Smooth muscle cell (in vitro differentiated cells): ENCODE data around the gene RNF126. TPM values are rescaled to one million over a fixed set of nuclear protein-coding genes. Genes with fewer than 3 reads are reported as not detected.

Source experiments
- DNase-seq: peaks from one replicate; lab custom pipeline; 2025; ENCODE audit not compliant: unreplicated experiment; lab: John Stamatoyannopoulos, UW
- H2AFZ ChIP-seq: fragments of 200-600 bp; sonication (generic); 2 replicates; pipeline ENCODE4 v1.6.0; 2016; ENCODE audit warnings: antibody characterized with exemption, low read depth, mild to moderate bottlenecking
- H3F3A ChIP-seq: fragments of 200-600 bp; sonication (generic); 2 replicates; pipeline ENCODE4 v1.6.0; 2017; ENCODE audit warnings: antibody characterized with exemption, low read depth
- H3K27ac ChIP-seq: fragments of 200-600 bp; sonication (generic); 2 replicates; pipeline ENCODE4 v1.5.1; 2016; ENCODE audit warnings: low read depth, mild to moderate bottlenecking
- H3K27me3 ChIP-seq: fragments of 200-600 bp; sonication (generic); 2 replicates; pipeline ENCODE4 v1.6.1; 2016; ENCODE audit warnings: low read depth, mild to moderate bottlenecking
- H3K36me3 ChIP-seq: fragments of 200-600 bp; sonication (generic); 2 replicates; pipeline ENCODE4 v1.5.1; 2016; ENCODE audit warnings: low read depth
- H3K4me1 ChIP-seq: fragments of 200-600 bp; sonication (generic); 2 replicates; pipeline ENCODE4 v1.5.1; 2016; ENCODE audit warnings: low read depth
- H3K4me2 ChIP-seq: fragments of 200-600 bp; sonication (generic); 2 replicates; pipeline ENCODE4 v1.6.0; 2016; ENCODE audit warnings: mild to moderate bottlenecking
- H3K4me3 ChIP-seq: fragments of 200-600 bp; sonication (generic); 2 replicates; pipeline ENCODE4 v1.5.1; 2016; ENCODE audit warnings: mild to moderate bottlenecking
- H3K79me2 ChIP-seq: fragments of 200-600 bp; sonication (generic); 2 replicates; pipeline ENCODE4 v1.6.0; 2016; ENCODE audit warnings: low read depth, mild to moderate bottlenecking
- H3K9ac ChIP-seq: fragments of 200-600 bp; sonication (generic); 2 replicates; pipeline ENCODE4 v1.6.0; 2016; ENCODE audit warnings: low read depth
- H3K9me3 ChIP-seq: fragments of 200-600 bp; sonication (generic); replicated peaks from 2 replicates; pipeline ENCODE4 v1.5.1; 2016; ENCODE audit warnings: low read depth
- H4K20me1 ChIP-seq: fragments of 200-600 bp; sonication (generic); 2 replicates; pipeline ENCODE4 v1.6.0; 2016; ENCODE audit warnings: low read depth
- WGBS: methylation state at CpG from one replicate; pipeline ENCODE4 v1.1.7; 2016; ENCODE audit warnings: low lambda C conversion rate; 5-methylcytosine and 5-hydroxymethylcytosine counted together
- polyA plus RNA-seq: library from polyadenylated mRNA; unstranded; fragments of >200 nt; fragmentation: Nextera tagmentation; extraction: Ambion mirVana; gene quantifications from 2 replicates; pipeline ENCODE4 v1.2.1, GENCODE V29; 2016
- total RNA-seq: library from RNA; depleted of rRNA; stranded (reverse); fragments of >200 nt; gene quantifications from 2 replicates; pipeline ENCODE4 v1.2.3, GENCODE V29; 2014
- TF ChIP-seq, protein P1 (sequence below): fragments of 200-600 bp; sonication (generic); IDR thresholded peaks from 2 replicates; pipeline ENCODE4 v1.5.1; 2017; ENCODE audit warnings: borderline replicate concordance, mild to moderate bottlenecking, antibody characterized with exemption; ENCODE audit not compliant: insufficient read depth, poor library complexity, severe bottlenecking

Gene RNF126
- total and polyA plus RNA-seq, 2 experiments from 2014 or later: 19.8 to 60.4 TPM

DNA sequence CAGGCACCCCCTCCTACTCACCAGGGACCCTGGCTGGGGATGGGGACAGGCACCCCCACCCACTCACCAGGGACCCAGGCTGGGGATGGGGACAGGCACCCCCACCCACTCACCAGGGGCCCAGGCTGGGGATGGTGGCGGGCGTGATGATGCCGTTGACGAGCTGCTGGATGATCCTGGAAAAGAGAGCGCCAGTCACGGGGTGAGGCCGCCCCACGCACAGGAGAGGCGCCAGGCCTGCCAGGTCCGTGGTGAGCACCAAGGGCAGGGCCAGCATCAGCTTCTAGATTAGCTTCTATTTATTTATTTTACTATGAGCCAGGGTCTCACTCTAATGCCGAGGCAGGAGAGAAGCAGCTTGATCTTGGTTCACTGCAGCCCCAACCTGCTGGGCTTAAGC is 12.9 kb downstream of the RNF126 start:
- TF ChIP-seq, protein P1, sequence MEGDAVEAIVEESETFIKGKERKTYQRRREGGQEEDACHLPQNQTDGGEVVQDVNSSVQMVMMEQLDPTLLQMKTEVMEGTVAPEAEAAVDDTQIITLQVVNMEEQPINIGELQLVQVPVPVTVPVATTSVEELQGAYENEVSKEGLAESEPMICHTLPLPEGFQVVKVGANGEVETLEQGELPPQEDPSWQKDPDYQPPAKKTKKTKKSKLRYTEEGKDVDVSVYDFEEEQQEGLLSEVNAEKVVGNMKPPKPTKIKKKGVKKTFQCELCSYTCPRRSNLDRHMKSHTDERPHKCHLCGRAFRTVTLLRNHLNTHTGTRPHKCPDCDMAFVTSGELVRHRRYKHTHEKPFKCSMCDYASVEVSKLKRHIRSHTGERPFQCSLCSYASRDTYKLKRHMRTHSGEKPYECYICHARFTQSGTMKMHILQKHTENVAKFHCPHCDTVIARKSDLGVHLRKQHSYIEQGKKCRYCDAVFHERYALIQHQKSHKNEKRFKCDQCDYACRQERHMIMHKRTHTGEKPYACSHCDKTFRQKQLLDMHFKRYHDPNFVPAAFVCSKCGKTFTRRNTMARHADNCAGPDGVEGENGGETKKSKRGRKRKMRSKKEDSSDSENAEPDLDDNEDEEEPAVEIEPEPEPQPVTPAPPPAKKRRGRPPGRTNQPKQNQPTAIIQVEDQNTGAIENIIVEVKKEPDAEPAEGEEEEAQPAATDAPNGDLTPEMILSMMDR: no peak
- H3K9ac ChIP-seq: no peak overlapping the region

DNA sequence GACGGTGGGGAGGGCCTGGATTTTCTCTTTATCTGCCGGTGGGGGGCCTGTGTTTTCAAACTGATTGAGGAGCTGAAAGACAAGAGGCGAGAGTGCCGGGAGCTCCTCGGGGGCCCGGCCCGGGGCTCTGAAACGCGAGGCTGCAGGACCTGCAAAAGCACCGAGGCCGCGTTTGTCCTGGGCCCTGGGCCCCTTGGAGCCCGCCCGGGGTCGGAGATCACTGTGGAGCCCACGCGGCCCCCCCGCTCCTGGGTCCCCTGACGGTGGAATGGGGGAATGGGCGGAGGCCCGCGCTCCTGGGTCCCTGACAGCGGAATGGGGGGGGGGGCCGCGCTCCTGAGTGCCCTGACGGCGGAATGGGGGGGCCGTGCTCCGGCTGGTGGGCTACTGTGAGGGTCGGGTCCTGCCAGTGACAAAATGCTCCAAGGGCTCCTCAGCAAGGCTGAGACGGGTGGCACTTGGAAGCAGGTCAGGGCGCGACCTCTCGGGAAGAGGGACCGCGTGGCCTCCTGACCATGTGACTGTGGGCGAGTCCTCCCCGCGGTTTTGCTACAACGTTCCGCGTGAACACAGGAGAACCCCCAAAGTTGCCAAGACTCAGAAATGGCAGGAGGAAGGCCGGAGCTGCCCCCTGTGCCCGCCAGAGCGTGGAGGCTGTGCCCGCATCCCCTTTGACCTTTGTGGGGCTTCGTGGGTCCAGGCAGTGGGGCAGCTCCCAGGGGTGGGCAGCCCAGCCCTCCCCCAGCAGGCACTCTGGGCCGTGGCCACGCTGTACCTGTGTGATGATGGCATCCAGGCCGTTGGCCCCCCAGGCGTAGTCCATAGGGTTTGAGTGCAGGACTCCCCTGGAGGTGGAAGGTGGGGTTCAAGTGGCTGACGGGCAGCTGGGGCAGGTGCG is 13.9 kb downstream of the RNF126 start:
- Histone ChIP-seq H3K27me3 (no peaks in the 10 kb centered on the region), H3K4me2 (no peak overlapping the region), H2AFZ (no peak overlapping the region), H3F3A (no peaks in the 10 kb centered on the region), H3K4me1 (no peaks in the 10 kb centered on the region), H4K20me1 (peaks cover 58% of the 10 kb centered on the region), H3K27ac (no peak overlapping the region), H3K79me2 (peaks cover 36% of the 10 kb centered on the region), H3K9ac (no peak overlapping the region), H3K36me3 (no peaks in the 10 kb centered on the region), H3K9me3 (no peaks in the 10 kb centered on the region), H3K4me3 (no peak overlapping the region)
- WGBS: 96% methylated on average over 44 of the region's 53 CpGs
- TF ChIP-seq, protein P1: no peak
- DNase-seq: no peak

More for the DNA sequence above, 12.9 kb downstream of the RNF126 start:
- H3K27ac ChIP-seq: no peak overlapping the region
- H3K4me1 ChIP-seq: no peaks in the 10 kb centered on the region
- 97% methylated on average over 11 of the region's 11 CpGs for WGBS
- DNase-seq: no peak
- peaks cover 44% of the 10 kb centered on the region for H3K79me2 ChIP-seq
- no peaks in the 10 kb centered on the region for H3K9me3 ChIP-seq
- no peak overlapping the region for H2AFZ ChIP-seq
- H4K20me1 ChIP-seq: peaks cover 68% of the 10 kb centered on the region
- H3K36me3 ChIP-seq: no peaks in the 10 kb centered on the region
- H3K4me2 ChIP-seq: no peak overlapping the region
- no peaks in the 10 kb centered on the region for H3F3A ChIP-seq
- H3K27me3 ChIP-seq: no peaks in the 10 kb centered on the region
- H3K4me3 ChIP-seq: no peak overlapping the region

DNA sequence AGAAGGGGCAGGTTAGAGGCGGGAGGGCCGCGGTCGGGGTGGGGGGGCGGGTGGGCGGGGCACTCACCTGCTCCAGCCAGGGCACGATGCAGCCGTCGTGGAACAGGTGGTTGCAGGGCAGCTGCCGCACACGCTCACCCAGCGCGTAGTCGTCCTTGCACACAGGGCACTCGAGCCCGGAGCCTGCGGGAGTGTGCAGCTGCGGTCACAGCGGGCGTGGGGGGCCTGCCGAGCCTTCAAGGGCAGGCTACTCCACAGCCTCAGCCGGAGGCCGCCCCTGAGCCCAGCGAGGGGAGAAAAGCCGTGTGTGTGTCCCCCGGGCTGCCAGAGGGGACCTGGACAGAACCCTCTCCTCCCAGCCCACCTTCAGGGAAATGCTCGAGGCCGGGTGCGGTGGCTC is 14.7 kb downstream of the RNF126 start:
- Histone ChIP-seq H4K20me1 (peaks cover 50% of the 10 kb centered on the region), H3K36me3 (no peaks in the 10 kb centered on the region), H3K4me2 (no peak overlapping the region), H3K4me1 (no peaks in the 10 kb centered on the region), H3K79me2 (peaks cover 27% of the 10 kb centered on the region), H2AFZ (no peak overlapping the region), H3F3A (no peaks in the 10 kb centered on the region), H3K9ac (no peak overlapping the region), H3K4me3 (no peak overlapping the region), H3K27me3 (no peaks in the 10 kb centered on the region), H3K27ac (no peak overlapping the region), H3K9me3 (no peaks in the 10 kb centered on the region)
- DNase-seq: no peak
- WGBS: 100% methylated on average over 11 of the region's 29 CpGs
- TF ChIP-seq, protein P1: no peak
